GM18867 (cell line): ENCODE data around the gene SLC25A22.

Experiments used
- ATAC-seq: cut with Tn5 transposase; IDR thresholded peaks from one replicate; pipeline ENCODE4 v1.9.1; 2021; ENCODE audit warnings: mild to moderate bottlenecking, moderate library complexity; ENCODE audit not compliant: unreplicated experiment

SLC25A22 gene

DNA sequence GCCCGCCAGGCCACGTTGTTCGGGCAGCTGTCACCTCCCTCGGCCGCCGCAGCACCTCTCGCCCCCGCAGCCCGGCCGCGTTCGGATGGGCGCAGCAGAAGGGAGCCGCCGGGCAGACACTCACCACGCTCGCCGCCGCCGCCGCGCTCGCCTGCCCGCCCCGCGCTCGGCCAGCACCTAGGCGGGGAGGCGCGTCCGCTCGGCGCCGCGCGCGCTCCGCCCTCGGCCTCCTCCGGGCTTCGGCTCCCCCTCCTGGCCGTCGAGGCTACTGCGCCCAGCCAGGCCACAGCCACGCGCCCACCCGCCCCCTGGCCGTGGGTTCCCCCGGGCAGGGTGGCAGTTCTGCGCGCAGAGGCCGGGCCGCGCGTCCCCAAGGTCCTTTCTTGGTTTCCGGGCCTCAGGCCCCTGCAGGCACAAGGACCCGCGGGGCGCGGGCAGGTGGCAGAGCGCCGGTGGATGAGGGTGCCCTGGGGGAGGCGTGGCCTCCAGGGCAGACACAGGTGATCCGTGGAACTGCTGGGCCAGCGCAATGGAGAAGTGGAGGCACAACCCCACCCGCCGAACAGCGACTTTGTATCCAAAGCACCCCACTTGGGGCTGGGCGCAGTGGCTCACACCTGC, at the start of gene SLC25A22:
Gene SLC25A22 (minus strand): TSS at position 189 of the 621 bp plus-strand sequence. CDS start 3,275 bp downstream, outside the sequence.
- ATAC-seq = peak; percentile 67

DNA sequence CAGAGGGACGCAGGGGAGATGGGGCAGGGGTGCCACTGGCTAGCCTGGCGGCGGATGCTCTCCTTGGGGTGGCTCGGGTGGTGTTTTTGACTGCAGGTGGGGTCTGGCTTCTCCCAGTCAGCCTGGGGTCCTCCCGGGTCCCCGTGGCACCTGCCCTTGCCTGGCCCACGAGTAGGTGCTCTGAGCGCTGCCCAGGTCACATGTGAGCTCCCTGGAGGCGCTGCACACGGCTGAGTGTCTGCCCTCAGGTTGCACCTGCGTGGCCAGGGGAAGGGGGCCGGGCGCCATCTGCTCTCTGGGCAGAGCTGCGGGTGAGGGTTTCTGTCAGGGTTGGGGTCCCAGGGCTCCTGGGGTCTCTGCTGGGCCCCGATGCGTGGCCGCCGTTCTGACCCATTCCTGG, 49.8 kb upstream of the SLC25A22 start:
- ATAC-seq = no peak

DNA sequence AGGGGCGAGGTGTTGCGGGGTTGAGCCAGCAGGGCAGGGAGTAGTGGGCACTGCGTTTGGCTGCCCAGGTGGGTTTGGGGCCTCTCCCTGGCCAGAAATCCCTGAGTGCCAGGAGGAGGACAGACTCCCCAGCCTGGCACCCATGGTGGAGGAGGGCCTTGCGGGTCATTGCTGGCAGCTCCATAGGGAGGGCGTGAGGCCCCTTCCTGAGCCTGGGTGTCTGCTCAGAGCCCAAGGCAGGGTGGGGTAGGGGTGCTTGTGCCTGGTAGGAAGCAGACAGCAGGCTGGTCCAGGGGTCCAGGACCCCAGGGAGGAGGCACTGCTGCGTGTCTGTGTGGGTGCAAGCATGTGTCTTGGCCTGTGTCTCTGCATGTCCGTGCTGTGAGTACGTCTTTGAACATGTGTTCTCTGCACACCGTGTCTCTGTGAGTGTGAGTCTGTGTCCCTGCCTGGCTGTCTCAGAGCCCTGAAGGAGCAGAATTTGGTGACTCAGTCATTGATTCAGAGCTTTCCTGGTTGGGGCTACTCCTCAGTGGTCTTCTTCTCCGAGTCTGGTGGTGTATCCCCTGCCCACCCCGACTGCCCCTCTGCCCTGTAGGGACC, 48.5 kb upstream of the SLC25A22 start:
- no peak for ATAC-seq

DNA sequence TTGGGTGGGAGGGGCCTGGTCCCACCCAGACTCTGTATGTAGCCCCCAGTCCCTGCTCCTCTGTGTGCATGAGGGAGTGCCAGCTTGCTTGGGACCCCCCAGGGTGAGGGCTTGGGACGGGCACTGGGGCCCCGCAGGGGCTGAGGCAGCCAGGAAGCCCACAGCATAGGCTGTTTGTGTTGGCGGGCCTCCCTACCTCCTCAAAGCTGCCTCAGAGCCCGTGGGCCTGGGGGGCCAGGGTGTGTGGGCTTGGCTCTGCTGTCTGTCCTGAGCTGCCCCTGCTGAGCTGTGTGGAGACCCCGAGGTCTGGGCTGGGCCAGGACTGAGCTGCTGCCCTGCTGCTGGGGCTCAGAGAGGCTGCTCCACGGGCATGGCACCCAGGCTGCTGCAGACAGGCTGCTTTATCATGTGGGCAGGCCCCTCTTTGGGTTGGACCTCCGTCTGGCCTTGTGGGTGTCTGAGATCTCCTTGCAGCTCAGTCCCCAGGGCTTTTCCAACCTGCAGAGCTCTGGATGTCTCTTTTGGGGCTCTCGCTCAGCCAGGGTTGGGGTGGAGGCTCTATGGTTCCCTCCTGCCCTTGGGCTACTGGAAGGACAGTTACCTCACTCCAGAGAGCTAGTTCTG, 47.9 kb upstream of the SLC25A22 start:
- ATAC-seq = no peak

DNA sequence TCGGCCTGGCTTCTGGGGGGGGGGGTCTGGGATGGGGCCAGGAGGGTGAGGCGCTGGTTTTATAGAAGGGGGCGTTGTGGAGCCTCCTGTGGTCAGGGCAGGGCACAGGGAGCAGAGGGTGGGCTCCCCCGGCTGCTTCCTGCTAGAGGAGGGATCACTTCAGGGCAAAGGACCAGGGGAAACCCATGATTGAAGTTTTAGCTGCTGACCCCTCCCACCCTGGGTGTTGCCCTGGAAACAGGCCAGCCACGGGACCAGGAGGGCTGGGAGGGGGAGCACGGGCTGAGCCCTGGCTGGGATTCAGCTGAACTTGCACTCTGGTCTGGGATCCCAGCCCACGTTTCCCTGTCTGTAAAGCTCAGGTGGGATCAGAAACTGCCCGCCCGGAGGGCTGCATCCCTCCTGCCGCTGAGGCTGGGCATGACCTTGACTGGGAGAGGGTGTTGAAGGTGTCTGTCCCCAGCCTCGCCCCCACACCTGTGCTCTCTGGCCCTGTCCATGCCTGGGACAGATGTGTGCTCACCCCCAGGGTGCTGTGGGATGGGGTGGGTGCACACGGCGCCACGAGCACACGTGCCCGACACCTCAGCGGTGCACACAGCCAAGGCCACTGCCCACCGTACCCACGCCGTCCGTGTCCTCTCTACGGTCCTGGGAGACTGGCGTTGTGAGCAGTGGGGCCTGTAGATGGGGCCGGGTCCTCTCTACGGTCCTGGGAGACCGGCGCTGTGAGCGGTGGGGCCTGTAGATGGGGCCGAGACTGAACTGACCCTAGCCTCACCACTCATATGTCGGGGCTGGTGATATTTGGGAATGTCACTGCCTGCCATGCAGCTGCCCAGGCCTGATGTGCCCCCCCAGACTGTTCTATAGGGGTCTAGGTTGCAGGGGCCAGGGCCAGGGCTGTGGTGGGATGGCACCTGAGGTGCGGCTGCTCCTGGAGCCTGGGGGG, 46.9 kb upstream of the SLC25A22 start:
- no peak for ATAC-seq

DNA sequence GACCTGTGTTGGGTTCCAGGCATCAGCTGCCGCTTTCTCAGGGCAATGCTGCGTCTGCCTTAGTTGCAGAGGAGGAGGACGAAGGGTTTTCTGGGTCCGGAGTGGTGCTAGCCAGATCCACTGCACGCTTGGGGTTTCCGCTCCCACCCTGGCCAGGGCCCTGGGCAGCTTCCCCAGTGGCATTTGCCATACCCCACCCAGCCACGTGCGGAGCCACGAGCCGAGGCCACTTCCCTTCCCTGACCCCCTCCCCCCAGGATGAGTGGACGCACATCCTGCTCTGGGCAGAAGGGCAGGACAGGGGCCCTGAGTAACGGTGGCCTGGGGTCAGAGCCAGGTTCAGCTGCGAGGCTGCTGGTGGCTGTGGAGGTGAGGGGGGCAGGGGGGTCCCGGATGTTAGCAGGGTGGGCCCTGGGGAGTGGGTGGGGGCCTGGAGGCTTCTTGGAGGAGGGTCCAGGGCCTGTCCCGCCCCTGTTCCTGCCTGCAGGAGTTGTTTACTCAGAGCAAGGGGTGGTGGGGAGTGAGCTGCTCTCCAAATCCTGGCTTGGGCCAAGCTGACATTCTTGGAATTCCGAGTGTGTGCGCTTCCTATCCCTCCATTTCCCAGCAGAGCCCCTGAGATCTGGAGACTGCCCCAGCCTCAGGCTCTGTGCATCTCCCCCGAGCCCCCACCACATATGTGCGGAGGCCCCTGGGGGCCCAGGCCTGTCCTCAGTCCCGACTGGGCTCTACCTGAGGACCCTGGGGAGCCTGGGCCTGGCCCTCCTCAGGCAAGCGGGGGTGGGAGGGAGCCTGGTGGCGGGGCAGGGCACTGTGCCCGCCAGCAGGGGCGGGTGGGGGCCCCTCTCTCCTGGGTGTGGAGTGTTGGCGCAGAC, 46.0 kb upstream of the SLC25A22 start:
- ATAC-seq = no peak

DNA sequence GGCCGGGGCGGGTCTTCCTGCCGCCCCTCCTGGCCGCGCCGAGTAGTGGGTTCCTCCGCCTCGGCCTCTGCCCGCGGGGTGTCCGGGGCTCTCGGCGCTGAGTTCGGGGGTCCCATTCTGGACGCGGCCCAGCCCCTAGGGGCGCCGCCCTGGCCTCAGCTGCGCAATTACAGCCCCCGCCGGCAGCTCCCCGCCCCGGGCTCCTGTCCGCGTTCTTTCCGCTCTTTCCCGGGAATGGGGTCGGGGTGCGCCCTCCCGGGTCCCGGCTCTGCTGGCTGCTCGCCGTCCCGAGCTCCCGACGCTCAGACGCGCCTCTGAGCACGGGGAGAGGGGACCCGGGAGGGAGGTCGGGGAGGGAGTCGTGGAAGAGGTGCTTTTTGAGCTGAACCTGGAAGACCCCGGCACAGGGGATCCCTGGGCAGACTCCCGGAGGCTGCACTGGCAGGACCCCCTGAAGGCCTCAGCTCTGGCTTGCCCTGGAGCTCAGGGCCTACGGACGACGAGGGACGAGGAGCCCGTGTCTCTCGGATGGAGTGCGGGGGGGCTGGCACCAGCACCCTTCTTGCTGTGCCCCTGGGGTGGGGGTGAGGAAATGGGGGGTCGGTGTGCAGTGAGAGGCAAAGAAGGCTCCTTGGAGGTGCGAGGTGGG, 45.1 kb upstream of the SLC25A22 start:
- ATAC-seq = peak; percentile 3

DNA sequence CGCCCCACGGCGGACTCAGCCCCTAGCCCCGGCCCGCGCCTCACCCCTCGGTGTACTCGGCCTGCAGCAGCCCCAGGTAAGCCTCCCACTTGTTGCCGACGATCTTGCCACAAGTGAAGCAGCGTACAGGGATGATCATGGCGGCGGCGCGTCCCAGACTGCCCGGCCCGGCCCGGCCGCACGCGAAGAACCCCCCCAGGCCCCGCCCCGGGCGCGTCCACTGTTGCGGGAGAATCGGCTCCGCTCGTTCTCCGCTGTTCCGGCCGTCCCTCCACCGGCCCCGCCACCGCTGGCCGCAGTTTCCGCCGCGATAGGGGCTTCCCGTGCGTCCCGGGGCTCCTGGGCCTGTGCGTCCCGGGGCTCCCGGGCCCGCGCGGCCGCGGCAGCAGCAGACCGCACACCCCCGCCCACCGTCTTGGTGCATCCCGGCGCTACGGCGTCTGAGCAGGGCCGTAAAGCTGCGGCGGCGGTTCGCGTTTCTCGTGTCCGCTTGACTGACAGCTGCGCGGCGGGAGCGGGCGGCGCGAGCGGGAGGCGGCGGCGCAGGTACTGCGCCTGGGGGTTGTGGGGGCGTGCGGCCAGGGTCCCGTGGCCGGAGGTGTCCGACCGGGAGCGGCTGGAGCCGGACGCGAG, 44.4 kb upstream of the SLC25A22 start, which contains the start of the genes POLR2L and TSPAN4:
Gene POLR2L (minus strand): TSS at position 160 of the 633 bp plus-strand sequence. CDS start 21 bp downstream, at position 139.
Gene TSPAN4 (plus strand): TSS at position 483 of the 633 bp plus-strand sequence. CDS start 7,453 bp downstream, outside the sequence.
- peak; percentile 62 for ATAC-seq

DNA sequence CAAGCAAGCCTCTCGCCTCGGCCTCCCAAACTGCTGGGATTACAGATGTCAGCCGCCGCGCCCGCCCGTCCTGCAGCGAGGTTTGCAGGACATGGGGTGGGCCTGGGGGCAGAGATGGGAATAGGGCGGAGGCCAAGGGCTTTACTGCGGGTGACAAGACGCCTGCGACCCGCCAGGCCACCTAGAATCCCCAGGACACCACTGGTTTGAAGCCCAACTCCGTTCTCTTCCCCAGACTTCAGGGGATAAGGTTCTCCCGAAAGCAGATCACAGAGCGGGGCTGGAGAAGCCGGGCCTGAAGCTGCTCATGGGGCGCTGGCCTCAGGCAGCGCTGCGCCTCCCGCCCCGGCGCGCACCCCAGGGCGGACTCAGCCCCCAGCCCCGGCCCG, 43.9 kb upstream of the SLC25A22 start:
- ATAC-seq = peak; percentile 30

DNA sequence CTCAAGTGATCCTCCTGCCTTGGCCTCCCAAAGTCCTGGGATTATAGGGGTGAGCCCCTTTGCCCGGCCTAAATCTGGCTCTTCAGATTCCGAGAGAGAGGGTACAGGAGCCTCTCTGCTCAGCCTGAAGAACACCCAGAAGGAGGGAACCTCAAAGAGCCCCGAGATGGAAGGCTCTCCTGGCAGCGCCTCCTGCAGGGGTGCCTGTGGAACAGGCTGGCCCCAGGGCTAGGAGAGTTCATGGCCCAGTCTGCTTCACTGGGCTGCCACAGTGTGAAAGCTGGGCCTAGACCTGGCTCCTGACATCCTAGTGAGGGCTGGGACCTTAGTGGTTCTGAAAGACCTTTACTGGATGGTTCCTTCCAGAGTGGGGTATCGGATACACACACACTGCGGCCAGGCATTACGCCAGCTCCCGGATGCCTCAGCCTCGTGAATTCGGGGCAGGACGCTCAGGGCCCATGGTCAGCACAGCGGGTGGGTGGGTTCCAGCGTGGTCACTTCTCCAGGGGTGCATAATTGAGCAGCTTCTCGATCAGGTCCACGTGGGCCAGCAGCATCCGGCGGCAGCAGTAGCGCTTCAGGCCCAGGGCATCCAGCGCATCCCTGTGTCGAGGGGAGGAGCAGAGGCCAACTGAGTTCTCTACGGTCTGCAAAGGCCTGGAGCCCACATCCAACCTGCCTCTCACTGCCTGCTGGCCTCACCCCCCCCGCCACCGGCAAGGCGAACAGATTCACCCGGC, 42.0 kb upstream of the SLC25A22 start:
- no peak for ATAC-seq

DNA sequence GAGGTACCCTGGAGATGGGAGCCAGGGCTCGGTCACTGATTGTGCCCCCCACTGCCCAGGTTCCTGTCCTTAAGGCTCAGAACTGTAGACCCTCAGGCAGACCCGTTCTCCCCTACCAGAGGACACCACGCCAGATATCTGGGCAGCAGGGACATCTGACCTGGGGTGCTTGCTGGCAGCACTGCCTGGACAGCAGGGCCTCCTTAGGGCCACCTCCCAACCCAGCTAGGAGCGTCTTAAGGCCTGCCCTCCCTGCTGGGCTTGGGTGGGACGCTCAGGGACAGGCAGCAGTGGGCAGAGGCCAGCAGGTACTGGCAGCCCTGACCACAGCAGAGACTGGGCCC, 41.2 kb upstream of the SLC25A22 start:
- ATAC-seq = no peak

DNA sequence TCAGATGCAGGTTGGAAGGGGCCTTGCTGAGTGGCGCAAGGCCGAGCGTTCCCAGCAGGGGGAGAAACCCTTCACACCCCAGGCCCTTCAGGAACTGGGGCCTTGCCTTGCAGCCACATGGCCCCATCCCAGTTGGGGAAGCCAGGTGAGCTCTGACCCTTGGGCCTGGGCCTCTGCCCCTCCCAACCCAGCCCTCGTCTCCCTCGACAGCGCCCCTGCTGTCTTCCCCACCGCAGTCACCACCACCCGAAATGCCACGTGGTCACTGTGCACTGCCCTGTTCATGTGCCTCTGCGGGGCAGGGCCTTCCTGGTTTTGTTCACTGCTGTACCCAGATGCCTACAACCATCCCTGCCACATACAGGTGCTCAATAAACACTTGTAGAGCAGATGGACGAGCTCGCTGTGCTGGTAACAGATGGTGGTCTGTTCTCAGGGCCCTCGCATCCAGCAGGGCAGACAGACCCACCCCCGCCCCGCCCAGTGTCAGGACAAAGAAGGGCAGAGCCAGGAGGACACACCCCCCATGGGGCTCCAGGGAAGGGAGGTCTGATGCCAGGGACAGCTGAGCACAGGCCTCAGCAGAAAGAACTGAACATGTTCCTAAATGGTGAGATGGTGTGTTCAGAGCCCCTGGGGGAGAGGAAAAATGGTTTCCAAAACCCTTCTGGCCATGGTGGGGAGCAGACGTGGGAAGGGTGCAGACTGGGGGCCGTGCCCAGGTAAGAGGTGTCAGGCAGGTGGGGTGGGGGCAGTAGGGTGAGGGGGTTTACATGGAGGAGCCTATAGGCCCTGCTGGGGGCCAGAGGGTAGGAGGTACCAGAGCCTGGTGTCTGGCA, 40.6 kb upstream of the SLC25A22 start:
- no peak for ATAC-seq

DNA sequence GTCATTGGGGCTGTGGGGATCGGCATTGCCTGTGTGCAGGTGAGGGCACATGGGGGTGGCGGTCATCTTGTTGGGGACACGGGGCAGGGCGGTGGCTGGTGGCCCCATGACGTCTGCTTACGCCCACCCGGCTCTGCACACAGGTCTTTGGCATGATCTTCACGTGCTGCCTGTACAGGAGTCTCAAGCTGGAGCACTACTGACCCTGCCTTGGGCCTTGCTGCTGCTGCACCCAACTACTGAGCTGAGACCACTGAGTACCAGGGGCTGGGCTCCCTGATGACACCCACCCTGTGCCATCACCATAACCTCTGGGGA, 39.9 kb upstream of the SLC25A22 start:
- ATAC-seq = no peak

DNA sequence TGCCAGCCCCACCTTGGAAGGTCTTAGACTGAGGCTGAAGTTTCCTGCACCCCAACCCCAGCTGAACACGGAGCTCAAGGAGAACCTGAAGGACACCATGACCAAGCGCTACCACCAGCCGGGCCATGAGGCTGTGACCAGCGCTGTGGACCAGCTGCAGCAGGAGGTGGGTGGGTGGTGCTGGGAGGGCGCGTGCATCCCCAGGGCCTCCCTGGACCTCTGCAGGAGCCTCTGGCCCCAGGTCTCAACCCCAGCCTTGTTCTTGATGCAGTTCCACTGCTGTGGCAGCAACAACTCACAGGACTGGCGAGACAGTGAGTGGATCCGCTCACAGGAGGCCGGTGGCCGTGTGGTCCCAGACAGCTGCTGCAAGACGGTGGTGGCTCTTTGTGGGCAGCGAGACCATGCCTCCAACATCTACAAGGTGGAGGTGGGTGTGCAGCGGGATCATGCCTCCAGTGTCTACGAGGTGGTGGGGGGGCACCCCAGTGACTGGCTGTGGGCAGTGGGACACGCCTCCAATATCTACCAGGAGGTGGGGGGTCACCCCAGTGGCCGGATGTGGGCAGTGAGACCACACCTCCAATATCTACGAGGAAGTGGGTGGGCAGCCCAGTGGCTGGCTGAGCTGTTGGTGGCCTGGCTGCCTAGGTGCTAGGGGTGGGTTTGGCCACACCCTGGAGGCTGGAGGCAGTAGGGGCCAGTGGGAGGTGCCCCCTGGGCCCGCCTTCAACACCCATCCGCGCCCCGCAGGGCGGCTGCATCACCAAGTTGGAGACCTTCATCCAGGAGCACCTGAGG, 39.3 kb upstream of the SLC25A22 start:
- no peak for ATAC-seq

DNA sequence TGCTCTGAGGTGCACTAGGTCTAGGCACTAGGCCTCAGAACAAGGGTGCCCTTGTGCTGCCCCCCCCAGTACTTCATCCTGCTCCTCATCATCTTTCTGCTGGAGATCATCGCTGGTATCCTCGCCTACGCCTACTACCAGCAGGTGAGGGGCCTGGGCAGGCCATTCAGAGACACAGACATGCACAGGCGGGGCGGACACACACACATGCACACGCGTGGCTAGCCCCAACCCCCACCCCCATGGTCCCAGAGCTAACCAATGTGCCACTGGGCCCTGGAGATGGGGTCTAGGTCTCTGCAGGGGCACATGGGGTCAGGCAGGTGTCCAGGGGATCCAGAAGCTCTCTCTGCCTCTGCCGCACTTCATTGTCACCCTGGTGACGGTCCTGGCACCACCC, 38.6 kb upstream of the SLC25A22 start:
- no peak for ATAC-seq

DNA sequence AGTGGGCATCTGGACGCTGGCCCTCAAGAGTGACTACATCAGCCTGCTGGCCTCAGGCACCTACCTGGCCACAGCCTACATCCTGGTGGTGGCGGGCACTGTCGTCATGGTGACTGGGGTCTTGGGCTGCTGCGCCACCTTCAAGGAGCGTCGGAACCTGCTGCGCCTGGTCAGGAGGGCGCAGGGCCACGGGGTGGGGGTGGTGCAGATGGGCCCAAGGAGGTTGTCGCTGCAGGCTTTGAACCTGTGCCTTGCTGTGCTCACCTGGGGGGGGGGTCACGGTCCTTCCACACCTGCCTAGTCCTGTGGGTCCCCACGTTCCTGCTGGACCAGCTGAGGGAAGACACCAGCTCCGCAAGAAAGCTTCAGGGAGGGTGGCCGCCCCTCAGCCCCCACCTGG, 38.2 kb upstream of the SLC25A22 start:
- no peak for ATAC-seq
